ENCODE data around the gene PLA2G4B.

The PLA2G4B gene

GRCh38 chr15:41809121-41809520 is 29.5 kb upstream of the PLA2G4B start:
- Histone ChIP-seq H3K27ac (ENCODE audit: insufficient read depth, low read length, poor library complexity, severe bottlenecking) (no peak overlapping the region), H3K4me1 (ENCODE audit: control insufficient read depth, insufficient read depth, low read length, poor library complexity, severe bottlenecking) (peaks cover 10% of the 10 kb centered on the region), H3K4me3 (ENCODE audit: insufficient read depth, low read depth, low read length, poor library complexity, severe bottlenecking) (no peak overlapping the region), H3K27me3 (replicated peaks; ENCODE audit: control insufficient read depth, insufficient read depth, low read length, poor library complexity, severe bottlenecking) (no peaks in the 10 kb centered on the region), H3K36me3 (ENCODE audit: control insufficient read depth, insufficient read depth, low read length) (peaks cover 10% of the 10 kb centered on the region), H3K9me3 (ENCODE audit: control insufficient read depth, low read length) (no peaks in the 10 kb centered on the region)
- DNase-seq, result no peak

- Histone ChIP-seq H3K4me1 (ENCODE audit: control insufficient read depth, insufficient read depth, low read length, poor library complexity, severe bottlenecking) (peaks cover 10% of the 10 kb centered on the region), H3K36me3 (ENCODE audit: control insufficient read depth, insufficient read depth, low read length) (peaks cover 15% of the 10 kb centered on the region), H3K4me3 (ENCODE audit: insufficient read depth, low read depth, low read length, poor library complexity, severe bottlenecking) (no peak overlapping the region), H3K27me3 (replicated peaks; ENCODE audit: control insufficient read depth, insufficient read depth, low read length, poor library complexity, severe bottlenecking) (no peaks in the 10 kb centered on the region), H3K9me3 (ENCODE audit: control insufficient read depth, low read length) (no peaks in the 10 kb centered on the region), H3K27ac (ENCODE audit: insufficient read depth, low read length, poor library complexity, severe bottlenecking) (no peak overlapping the region)
- no peak for DNase-seq
Measured at GRCh38 chr15:41809526-41810220, 29.0 kb upstream of the PLA2G4B start.

GRCh38 chr15:41810651-41811431 is 27.8 kb upstream of the PLA2G4B start:
- H3K27ac ChIP-seq (ENCODE audit: insufficient read depth, low read length, poor library complexity, severe bottlenecking), result no peak overlapping the region
- DNase-seq, result no peak
- no peak overlapping the region for H3K4me3 ChIP-seq (ENCODE audit: insufficient read depth, low read depth, low read length, poor library complexity, severe bottlenecking)
- peaks cover 10% of the 10 kb centered on the region for H3K4me1 ChIP-seq (ENCODE audit: control insufficient read depth, insufficient read depth, low read length, poor library complexity, severe bottlenecking)
- no peaks in the 10 kb centered on the region for H3K9me3 ChIP-seq (ENCODE audit: control insufficient read depth, low read length)
- no peaks in the 10 kb centered on the region for H3K27me3 ChIP-seq (replicated peaks; ENCODE audit: control insufficient read depth, insufficient read depth, low read length, poor library complexity, severe bottlenecking)
- peaks cover 15% of the 10 kb centered on the region for H3K36me3 ChIP-seq (ENCODE audit: control insufficient read depth, insufficient read depth, low read length)

GRCh38 chr15:41811432-41812195 is 27.0 kb upstream of the PLA2G4B start:
- H3K4me3 ChIP-seq (ENCODE audit: insufficient read depth, low read depth, low read length, poor library complexity, severe bottlenecking), result no peak overlapping the region
- H3K9me3 ChIP-seq (ENCODE audit: control insufficient read depth, low read length), result no peaks in the 10 kb centered on the region
- H3K4me1 ChIP-seq (ENCODE audit: control insufficient read depth, insufficient read depth, low read length, poor library complexity, severe bottlenecking), result peaks cover 10% of the 10 kb centered on the region
- H3K27ac ChIP-seq (ENCODE audit: insufficient read depth, low read length, poor library complexity, severe bottlenecking), result no peak overlapping the region
- H3K27me3 ChIP-seq (replicated peaks; ENCODE audit: control insufficient read depth, insufficient read depth, low read length, poor library complexity, severe bottlenecking), result no peaks in the 10 kb centered on the region
- peak; percentile 51 to 63 (median 55) for DNase-seq
- peaks cover 17% of the 10 kb centered on the region for H3K36me3 ChIP-seq (ENCODE audit: control insufficient read depth, insufficient read depth, low read length)

- no peak for DNase-seq
- H3K36me3 ChIP-seq (ENCODE audit: control insufficient read depth, insufficient read depth, low read length), result peaks cover 29% of the 10 kb centered on the region
- H3K9me3 ChIP-seq (ENCODE audit: control insufficient read depth, low read length), result no peaks in the 10 kb centered on the region
- H3K27ac ChIP-seq (ENCODE audit: insufficient read depth, low read length, poor library complexity, severe bottlenecking), result no peak overlapping the region
- peaks cover 10% of the 10 kb centered on the region for H3K4me1 ChIP-seq (ENCODE audit: control insufficient read depth, insufficient read depth, low read length, poor library complexity, severe bottlenecking)
- no peak overlapping the region for H3K4me3 ChIP-seq (ENCODE audit: insufficient read depth, low read depth, low read length, poor library complexity, severe bottlenecking)
- no peaks in the 10 kb centered on the region for H3K27me3 ChIP-seq (replicated peaks; ENCODE audit: control insufficient read depth, insufficient read depth, low read length, poor library complexity, severe bottlenecking)
Measured at GRCh38 chr15:41812820-41813375, 25.7 kb upstream of the PLA2G4B start.

GRCh38 chr15:41813426-41813825 is 25.2 kb upstream of the PLA2G4B start:
- peaks cover 10% of the 10 kb centered on the region for H3K4me1 ChIP-seq (ENCODE audit: control insufficient read depth, insufficient read depth, low read length, poor library complexity, severe bottlenecking)
- no peak for DNase-seq
- H3K36me3 ChIP-seq (ENCODE audit: control insufficient read depth, insufficient read depth, low read length), result peaks cover 34% of the 10 kb centered on the region
- no peak overlapping the region for H3K27ac ChIP-seq (ENCODE audit: insufficient read depth, low read length, poor library complexity, severe bottlenecking)
- no peaks in the 10 kb centered on the region for H3K9me3 ChIP-seq (ENCODE audit: control insufficient read depth, low read length)
- H3K27me3 ChIP-seq (replicated peaks; ENCODE audit: control insufficient read depth, insufficient read depth, low read length, poor library complexity, severe bottlenecking), result no peaks in the 10 kb centered on the region
- H3K4me3 ChIP-seq (ENCODE audit: insufficient read depth, low read depth, low read length, poor library complexity, severe bottlenecking), result no peak overlapping the region

- no peak for DNase-seq
- Histone ChIP-seq H3K36me3 (ENCODE audit: control insufficient read depth, insufficient read depth, low read length) (peaks cover 43% of the 10 kb centered on the region), H3K4me1 (ENCODE audit: control insufficient read depth, insufficient read depth, low read length, poor library complexity, severe bottlenecking) (peaks cover 10% of the 10 kb centered on the region), H3K9me3 (ENCODE audit: control insufficient read depth, low read length) (no peaks in the 10 kb centered on the region), H3K27ac (ENCODE audit: insufficient read depth, low read length, poor library complexity, severe bottlenecking) (no peak overlapping the region), H3K4me3 (ENCODE audit: insufficient read depth, low read depth, low read length, poor library complexity, severe bottlenecking) (no peak overlapping the region), H3K27me3 (replicated peaks; ENCODE audit: control insufficient read depth, insufficient read depth, low read length, poor library complexity, severe bottlenecking) (no peaks in the 10 kb centered on the region)
Measured at GRCh38 chr15:41814534-41814933, 24.1 kb upstream of the PLA2G4B start.

- no peak overlapping the region for H3K27ac ChIP-seq (ENCODE audit: insufficient read depth, low read length, poor library complexity, severe bottlenecking)
- H3K36me3 ChIP-seq (ENCODE audit: control insufficient read depth, insufficient read depth, low read length), result peaks cover 49% of the 10 kb centered on the region
- DNase-seq, result no peak
- H3K27me3 ChIP-seq (replicated peaks; ENCODE audit: control insufficient read depth, insufficient read depth, low read length, poor library complexity, severe bottlenecking), result no peaks in the 10 kb centered on the region
- no peak overlapping the region for H3K4me3 ChIP-seq (ENCODE audit: insufficient read depth, low read depth, low read length, poor library complexity, severe bottlenecking)
- peaks cover 1% of the 10 kb centered on the region for H3K4me1 ChIP-seq (ENCODE audit: control insufficient read depth, insufficient read depth, low read length, poor library complexity, severe bottlenecking)
- no peaks in the 10 kb centered on the region for H3K9me3 ChIP-seq (ENCODE audit: control insufficient read depth, low read length)
Measured at GRCh38 chr15:41816788-41817187, 21.9 kb upstream of the PLA2G4B start.

- Histone ChIP-seq H3K36me3 (ENCODE audit: control insufficient read depth, insufficient read depth, low read length) (peaks cover 51% of the 10 kb centered on the region), H3K4me1 (ENCODE audit: control insufficient read depth, insufficient read depth, low read length, poor library complexity, severe bottlenecking) (no peaks in the 10 kb centered on the region), H3K27me3 (replicated peaks; ENCODE audit: control insufficient read depth, insufficient read depth, low read length, poor library complexity, severe bottlenecking) (no peaks in the 10 kb centered on the region), H3K27ac (ENCODE audit: insufficient read depth, low read length, poor library complexity, severe bottlenecking) (no peak overlapping the region), H3K9me3 (ENCODE audit: control insufficient read depth, low read length) (no peaks in the 10 kb centered on the region), H3K4me3 (ENCODE audit: insufficient read depth, low read depth, low read length, poor library complexity, severe bottlenecking) (no peak overlapping the region)
- DNase-seq, result no peak
Measured at GRCh38 chr15:41817327-41817726, 21.3 kb upstream of the PLA2G4B start.
